ENCODE measurements around the gene SUPT6H.
"Not testable (repeated sequence)": the region's sequence is repeated elsewhere in the genome, so short reads cannot be mapped to it uniquely, and the experiment has no call there.

SUPT6H gene

GRCh38 chr17:28648698-28649097 is 13.3 kb upstream of the SUPT6H start:
- no peak for DNase-seq

DNA sequence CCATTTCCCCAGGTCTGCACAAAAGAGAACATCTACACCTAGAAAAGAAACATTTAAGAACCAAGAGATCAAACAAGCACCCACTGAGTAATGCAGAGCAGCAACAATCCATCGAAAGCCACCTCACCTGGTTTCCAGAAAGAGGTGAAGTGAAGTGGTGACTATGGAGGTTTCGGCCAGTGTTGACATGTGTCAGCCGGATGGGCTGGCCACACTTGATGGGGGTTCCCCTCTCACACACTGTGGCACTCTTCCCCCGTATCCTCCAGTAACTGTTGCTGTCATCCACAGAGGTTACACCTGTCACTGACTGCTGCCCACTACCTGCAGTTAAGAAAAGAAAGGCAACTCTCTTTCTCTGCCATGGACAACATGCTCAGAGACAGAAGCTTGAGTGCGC is 6.8 kb upstream of the SUPT6H start:
- DNase-seq: no peak

DNA sequence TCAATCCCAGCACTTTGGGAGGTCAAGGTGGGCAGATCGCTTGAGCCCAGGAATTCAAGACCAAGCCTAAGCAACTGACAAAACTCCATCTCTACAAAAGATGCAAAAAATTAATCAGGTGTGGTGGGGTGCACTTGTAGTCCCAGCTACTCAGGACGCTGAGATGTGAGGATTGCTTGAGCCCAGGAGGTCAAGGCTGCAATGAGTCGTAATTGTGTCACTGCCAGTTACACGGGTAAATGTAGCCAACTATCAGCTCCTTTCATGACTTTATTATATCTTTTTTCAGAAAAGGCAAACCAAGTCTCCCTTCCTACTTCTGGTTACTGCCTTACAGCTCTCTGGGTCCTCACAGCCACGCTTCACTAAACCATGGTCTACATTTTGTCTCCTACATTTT is 4.2 kb upstream of the SUPT6H start:
- DNase-seq: no peak

DNA sequence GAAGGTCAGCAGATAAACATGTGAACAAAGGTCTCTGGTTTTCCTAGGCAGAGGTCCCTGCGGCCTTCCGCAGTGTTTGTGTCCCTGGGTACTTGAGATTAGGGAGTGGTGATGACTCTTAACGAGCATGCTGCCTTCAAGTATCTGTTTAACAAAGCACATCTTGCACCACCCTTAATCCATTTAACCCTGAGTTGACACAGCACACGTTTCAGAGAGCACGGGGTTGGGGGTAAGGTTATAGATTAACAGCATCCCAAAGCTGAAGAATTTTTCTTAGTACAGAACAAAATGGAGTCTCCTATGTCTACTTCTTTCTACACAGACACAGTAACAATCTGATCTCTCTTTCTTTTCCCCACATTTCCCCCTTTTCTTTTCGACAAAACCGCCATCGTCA is 3.7 kb upstream of the SUPT6H start:
- DNase-seq: not testable (repeated sequence)

- not testable (repeated sequence) for DNase-seq
Measured at GRCh38 chr17:28658766-28659496, 3.1 kb upstream of the SUPT6H start.

DNA sequence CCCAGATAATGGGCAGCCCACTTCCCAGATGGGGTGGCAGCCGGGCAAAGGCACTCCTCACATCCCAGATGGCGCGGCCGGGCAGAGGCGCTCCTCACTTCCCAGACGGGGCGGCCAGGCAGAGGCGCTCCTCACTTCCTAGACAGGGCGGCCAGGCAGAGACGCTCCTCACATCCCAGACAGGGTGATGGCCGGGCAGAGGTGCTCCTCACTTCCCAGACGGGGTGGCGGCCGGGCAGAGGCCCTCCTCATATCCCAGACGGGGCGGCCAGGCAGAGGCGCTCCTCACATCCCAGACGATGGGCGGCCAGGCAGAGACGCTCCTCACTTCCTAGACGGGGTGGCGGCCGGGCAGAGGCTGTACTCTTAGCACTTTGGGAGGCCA is 2.5 kb upstream of the SUPT6H start:
- DNase-seq: not testable (repeated sequence)

DNA sequence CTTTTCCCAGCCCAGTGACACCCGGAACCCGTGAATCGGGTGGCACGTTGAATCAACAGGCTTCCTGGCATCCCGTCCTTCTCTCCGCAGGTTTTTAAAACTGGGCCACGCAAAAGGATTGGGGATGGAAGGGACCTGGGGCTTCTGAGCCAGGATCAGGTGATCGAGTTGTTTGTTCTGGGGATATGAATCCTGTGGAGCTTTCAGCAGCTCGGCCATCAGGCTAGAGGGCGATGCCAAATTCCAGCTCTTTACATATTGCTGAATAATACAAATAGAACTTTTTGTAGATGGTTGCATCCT is 473 bp downstream of the SUPT6H start:
- no peak for DNase-seq

GRCh38 chr17:28663723-28664122 is 1.7 kb downstream of the SUPT6H start:
- DNase-seq: no peak

GRCh38 chr17:28665994-28666393 is 4.0 kb downstream of the SUPT6H start:
- no peak for DNase-seq

DNA sequence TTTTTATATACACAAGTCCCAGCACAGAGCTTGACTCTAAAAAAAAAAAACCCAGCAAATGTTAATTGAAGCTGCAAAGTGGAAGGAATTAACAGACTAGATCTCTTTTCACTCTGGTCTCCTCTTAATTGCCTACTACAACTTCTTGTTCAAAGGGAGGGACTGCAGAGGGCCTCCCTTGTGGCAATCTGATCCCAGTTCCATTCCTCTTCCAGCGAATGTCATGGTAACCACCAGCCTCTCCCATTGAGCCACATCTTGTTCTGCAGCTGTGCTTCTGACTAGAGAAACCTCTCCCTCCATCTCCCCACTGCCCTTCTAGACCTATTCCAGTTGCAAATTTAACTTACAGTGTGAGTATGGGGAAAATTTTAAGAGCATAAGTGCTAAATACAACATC is 5.9 kb downstream of the SUPT6H start:
- no peak for DNase-seq

- no peak for DNase-seq
Measured at GRCh38 chr17:28669918-28670317, 7.9 kb downstream of the SUPT6H start.

DNA sequence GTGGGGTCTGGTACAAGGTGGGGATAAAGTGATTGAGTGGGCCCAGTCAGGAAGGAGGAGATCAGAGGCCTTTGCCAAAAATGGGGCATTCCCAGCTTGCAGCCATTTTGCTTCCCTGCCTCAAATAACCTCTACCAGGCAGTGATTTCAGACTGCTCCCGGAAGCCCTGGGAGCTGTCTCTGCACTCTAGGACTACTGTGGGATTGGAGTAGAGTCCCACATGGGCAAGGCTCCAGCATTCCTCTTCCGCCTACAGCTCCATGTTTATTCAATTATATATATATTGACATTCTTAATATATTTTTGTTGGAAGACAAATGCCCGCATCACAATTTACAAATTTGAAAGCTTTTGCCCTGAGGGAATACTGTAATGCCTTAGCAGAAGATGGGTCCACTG is 13.5 kb downstream of the SUPT6H start:
- no peak for DNase-seq

GRCh38 chr17:28675980-28676379 is 14.0 kb downstream of the SUPT6H start:
- DNase-seq: no peak

GRCh38 chr17:28682655-28683054 is 20.6 kb downstream of the SUPT6H start:
- no peak for DNase-seq

DNA sequence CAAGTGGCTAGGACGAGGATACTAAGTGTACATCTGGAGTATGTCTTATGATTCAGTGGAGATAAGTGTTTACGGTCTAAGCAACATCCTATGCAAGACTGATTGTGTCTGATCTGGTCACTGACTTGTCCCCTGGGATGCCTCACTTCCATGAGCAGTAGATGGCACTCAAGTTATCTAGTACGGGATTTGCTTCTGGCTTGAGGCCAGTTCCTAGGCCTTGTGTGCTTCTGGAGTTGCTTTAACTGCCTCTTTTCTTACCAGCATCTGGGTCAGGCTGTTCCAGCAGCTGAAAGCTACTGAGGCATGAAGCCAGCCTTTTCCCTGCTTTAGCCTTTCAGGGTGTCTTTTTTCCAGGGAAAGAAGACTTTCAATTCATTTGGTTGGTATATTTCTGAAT is 23.0 kb downstream of the SUPT6H start:
- no peak for DNase-seq

DNA sequence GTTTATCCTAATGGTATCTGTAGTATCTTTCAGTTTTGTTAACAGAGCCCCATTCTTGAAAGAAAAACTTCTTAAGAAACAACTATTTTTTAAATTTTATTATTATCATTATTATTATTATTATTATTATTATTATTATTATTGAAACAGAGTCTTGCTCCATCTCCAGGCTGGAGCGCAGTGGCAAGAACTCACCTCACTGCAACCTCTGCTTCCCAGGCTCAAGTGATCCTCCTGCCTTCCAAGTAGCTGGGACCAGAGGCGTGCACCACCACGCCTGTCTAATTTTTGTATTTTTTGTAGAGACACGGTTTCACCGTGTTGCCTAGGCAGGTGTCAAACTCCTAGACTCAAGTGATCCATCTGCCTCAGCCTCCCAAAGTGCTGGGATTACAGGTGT is 23.4 kb downstream of the SUPT6H start:
- DNase-seq: no peak

- no peak for DNase-seq
Measured at GRCh38 chr17:28686296-28686695, 24.3 kb downstream of the SUPT6H start.

DNA sequence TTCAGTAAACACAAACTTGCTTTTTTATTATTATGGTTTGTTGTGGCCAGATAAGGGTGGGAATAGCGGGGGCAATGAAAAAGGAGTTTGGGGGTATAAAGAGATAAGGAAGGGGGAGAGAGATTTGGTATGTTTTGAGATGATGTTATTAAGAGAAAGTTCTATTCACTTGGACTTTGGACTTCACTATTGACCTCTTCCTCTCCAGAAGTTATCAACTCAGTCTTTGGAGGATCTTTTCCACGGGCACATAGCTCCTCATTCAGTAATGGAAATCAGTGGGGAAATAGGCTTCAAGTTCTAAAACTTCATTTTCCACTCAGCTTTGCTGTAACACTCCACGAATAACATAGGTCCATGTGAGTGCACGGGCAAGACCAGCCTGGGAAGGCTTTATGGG is 26.5 kb downstream of the SUPT6H start:
- DNase-seq: no peak

- DNase-seq: no peak
Measured at GRCh38 chr17:28689011-28689410, 27.0 kb downstream of the SUPT6H start.

DNA sequence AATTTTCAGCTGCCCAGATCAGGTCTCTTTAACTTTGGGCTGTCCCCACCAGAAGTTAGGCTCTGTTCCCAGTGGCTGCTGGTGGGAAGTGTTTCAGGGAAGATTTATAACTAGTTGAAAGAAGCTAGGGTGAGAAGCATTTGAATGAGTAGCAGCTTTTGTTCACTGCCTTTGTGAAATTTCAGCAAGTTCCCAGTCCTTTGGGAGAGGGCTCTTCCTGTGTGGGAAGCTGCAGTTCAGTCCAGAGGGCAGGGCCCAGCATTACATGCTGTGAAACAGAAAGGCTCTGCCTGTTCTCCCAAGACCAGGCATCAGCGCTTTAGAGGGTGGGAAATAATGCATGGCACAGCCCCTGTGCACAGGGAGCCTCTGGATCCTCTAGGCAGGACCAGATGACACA is 31.9 kb downstream of the SUPT6H start:
- DNase-seq: no peak

- no peak for DNase-seq
Measured at GRCh38 chr17:28698253-28698941, 36.4 kb downstream of the SUPT6H start.

GRCh38 chr17:28700278-28700677 is 38.3 kb downstream of the SUPT6H start:
- DNase-seq: no peak

- no peak for DNase-seq
Measured at GRCh38 chr17:28700830-28701492, 39.0 kb downstream of the SUPT6H start.

DNA sequence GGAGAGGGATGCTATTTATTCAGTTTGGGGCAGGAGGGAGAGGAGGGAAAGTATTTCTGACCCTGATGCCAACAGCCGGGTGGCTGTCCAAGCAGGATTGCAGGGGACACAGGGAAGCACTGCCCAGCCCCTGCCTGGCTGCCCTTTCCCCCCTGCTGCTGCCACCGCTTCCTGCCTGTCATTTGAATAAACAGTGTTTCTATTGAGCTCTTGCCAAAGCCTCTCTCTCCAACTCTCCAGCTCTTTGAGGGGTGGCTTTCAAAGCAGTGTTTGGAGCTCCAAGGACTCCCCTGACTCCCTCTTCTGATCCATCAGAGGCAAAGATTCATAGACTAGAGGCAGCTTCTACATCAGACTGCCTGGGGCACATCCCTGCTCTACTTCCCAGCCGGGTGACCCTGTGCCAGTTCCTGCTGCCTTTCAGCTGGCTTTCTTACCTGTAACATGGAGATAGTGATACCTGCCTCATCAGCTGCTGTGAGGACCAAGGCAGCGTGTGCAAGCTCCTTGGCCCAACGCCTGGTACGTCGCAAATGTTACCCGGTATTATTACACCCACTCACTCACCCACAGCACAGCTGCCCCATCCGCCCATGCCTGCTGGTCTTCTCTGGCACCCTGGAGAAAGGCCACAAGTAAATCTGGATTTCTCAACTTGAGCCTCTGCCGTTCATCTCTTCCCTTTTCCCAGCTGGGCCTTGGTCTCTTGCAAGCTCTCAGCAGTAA is 40.2 kb downstream of the SUPT6H start:
- DNase-seq: no peak

All from CD4-positive, alpha-beta T cell treated with Interleukin-17A for 4 hours (primary cell).